GM11168 (cell line): ENCODE results near the gene ISOC2.
"Not testable (repeated sequence)": the region's sequence is repeated elsewhere in the genome, so short reads cannot be mapped to it uniquely, and the experiment has no call there.

Experiments used
- in situ Hi-C: fragments of 300-500 bp; cut with MboI; formaldehyde crosslinking; loops from one replicate; pipeline ENCODE4 v1.12.0; 2022; ENCODE audit warnings: low sequenced_read_pairs; ENCODE audit not compliant: unreplicated experiment

Gene ISOC2

GRCh38 chr19:55461974-55462626 lies 658 bp upstream of the ISOC2 start:
- in situ Hi-C loops = no loop called here

DNA sequence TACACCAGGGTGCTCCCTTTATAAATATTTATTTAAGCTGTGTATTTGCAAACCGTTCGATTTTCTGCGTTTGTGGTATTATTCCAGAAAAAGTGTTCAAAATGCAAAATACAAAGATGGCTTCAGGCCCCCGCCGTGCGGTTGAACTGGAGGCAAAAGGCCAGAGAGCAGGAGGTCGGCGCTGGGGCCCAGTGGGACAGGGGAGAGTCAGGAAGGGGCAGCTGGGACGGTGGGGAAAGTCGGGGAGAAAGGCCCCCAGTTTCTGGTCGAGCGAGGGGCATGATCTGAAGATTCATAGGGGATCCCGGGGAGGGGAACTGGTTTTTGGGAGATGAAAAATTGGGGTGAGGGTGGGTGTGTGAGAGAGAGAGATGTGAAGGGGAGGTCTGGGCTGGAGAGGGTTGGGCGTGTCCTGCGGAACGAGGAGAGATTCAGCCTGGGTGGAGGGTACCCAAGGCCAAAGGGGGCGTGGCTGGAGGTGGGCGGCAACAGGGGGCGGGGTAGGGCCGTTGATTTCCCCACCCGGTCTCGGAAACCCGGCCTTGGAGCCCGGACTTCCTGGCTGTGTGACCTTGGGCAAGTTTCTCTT lies 678 bp downstream of the ISOC2 start:
- in situ Hi-C loops = no loop called here

DNA sequence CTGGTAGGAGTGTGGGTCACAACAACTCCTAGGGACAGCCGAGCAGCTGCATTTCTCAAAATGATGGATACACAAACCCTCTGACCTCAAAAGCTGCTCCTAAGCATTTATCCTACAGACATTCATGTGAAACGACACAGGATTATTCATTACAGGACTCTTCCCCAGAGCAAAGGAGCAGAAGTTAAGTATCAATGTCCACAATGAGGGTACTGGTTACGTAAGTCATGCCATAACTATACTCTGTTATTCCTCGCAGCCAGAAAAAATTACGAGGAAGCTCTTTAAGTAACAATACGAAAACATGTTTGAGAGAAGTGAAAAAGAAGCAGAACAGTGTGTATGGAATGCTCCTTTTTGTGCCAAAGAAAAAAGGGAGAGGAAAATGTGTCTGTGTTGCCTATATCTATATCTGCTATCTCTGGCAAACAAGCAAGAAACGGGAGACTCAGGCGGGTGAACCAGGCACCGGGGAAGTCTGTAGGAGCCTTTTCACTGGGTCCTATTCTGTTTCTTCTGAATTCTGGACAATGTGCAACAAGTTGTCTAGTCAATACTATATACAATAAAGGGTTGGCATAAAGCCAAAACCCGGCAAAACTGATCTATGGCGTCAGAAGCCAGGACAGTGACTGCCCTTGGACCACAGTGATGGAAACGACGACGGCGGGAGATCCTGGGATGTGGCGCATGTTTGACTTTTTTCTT lies 1.3 kb downstream of the ISOC2 start:
- in situ Hi-C loops = no loop called here

- in situ Hi-C loops = no loop called here
Measured at GRCh38 chr19:55459551-55459949, 1.9 kb downstream of the ISOC2 start.

DNA sequence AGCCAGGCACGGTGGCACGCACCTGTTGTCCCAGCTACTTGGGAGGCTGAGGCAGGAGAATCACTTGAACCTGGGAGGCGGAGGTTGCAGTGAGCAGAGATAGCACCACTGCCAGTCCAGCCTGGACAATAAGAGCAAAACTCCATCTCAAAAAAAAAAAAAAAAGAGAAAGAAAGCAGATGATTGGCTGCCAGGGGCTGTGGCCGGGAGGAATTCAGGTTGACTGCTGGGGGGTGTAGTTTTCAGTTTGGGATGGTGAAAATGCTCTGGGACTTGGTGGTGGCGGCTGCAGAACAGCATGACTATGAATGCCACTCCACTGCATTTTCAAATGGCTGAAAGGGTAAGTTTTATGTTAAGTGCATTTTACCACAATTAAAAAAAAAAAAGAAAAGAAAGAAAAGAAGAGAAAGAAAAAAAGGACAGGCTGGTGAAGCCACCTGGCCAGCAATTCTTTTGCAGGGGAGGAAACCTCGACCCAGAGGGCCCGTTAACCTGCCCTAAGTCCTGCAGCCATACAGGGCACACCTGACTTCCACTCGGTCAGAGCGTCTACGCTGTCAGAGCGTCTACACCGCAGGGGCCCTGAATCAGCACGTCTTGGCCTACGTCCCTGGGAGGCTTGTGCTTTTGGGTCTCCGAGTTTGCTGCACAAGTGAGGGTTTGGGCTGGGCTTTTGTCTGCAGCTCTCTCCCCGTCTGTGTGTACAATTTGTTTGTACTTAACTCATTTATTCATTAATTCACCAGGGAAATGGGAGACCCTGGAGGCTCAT lies 3.6 kb downstream of the ISOC2 start:
- in situ Hi-C loops = no loop called here

GRCh38 chr19:55456347-55456746 lies 5.1 kb downstream of the ISOC2 start:
- in situ Hi-C loops = no loop called here

GRCh38 chr19:55455576-55456235 lies 5.7 kb downstream of the ISOC2 start:
- in situ Hi-C loops = no loop called here

DNA sequence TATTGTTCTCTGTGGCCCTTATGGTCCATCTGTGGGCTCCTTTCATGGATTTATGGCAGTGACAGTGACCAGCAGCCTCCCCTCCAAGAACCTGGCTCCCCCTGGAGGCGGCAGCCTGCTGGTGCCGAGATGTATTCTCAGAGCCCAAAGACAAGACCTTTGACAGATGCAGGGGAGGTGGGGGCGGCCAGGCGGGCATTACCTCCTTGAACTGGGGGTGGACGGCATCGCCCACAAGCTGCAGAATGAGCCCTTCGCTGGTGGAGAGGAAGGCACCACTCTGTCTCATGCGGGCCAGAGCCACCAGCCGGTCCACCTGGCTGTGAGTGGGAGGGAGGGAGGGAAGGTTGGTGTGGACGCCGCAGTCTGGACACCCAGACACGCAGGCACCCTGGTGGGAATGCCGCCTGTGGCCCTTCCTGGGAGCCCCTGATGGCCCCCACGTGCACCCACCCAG lies 6.6 kb downstream of the ISOC2 start:
- in situ Hi-C loops = no loop called here

- in situ Hi-C loops = no loop called here
Measured at GRCh38 chr19:55453511-55454260, 7.8 kb downstream of the ISOC2 start.

DNA sequence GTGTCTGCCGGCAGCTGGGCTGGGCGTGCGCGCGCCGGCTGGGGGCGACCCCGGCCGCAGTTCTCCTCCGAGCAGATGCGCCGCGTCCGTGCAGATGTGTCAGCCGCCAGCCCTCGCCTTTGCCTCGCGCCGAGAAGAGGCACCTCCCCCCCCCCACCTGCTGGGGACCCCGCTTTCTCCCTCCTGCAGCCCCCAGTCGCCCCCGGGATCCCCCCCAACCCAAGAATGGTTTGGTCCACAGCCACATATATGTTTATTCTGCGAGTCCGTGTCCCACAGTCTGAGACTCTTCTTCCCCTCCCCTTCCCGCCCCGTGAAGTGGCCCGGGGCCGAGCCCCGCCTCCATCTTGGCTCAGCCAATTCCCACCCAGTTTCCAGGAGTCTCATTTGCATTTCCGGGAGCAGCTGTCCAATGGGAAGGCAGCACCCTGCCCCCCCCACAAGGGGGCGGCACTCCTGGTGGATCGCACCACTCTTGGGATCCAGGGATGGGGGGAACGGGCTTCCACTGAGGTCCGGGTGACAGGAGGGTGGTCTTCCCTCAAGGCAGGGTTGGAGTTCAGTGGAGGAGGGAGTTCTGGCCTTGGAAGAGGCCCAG lies 8.6 kb downstream of the ISOC2 start:
- in situ Hi-C loops = no loop called here

DNA sequence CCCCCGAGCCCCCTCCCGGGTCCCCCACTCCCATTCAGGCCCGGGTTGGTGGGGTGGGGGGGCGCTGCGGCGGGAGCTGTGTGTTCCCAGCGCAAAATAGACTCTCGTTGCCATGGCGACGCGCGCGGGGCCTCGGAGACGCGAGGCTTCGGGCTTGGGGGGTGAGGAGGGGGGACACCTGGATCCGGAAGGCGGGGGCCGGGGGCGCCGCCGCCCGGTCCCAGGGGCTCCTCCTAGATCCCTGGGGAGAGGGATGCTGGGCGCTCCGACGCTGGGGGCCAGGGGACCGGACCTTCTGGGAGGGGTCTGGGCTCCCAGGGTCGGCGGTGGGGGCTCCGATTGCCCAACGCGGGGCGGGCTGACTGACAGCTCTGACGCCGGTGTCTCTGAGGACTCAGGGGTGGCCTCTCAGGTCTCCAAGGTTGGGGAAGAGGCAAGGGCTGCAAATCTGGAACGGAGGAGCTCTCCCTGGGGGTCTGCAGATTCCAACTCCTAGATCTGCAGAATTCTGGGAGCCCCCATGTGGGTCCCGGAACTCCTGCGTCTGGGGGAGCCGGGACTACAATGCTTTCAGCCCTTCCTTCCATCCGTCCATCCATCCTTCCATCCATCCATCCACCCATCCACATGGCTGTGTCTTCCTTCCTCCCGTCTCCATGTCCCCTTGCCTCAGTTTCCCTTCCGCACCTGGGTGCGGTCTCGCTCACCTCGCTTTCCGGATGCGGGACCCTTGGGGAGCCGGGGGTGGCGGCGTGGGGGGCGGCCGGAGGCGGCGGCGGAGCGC lies 9.3 kb downstream of the ISOC2 start:
- in situ Hi-C loops = no loop called here

DNA sequence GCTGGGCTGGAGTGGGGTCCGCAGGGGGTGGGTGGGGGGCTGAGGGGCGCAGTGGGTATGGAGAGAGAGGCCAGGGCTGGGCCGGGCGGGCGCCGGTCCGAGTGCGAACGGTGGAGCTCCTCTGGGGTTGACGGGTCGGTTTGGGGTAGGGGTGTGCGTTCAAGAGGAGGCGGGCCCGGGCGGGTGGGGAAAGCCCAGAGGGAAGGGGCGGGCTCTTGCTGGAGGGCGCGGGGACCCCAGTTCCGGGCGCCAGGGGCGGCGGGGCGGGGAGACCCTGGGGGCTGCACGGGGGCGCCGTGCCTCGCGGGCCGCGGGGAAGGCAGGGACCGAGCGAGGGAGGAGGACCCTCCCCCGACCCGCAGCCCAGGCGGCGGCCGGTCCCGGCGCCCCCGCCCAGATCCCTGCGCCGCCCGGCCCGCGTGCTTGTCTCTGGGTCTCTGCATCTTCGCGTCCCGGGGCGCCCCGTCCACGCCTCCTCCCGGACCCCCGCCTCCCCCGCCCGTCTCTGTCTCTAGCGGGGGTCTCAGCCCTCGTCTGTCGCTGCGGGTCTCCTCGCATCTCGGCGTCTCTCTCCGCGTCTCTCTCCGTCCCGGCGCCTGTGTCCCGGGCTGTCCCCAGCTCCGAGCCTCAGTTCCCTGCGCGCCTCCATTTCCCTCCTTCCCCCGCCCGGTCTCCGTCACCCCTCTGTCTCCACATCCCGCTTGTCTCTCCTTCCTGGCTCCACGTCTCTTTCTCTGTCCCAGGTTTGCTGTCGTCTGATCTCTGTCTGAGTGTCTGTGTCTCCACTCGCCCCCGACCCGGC lies 10.1 kb downstream of the ISOC2 start:
- in situ Hi-C loops = no loop called here

- in situ Hi-C loops = no loop called here
Measured at GRCh38 chr19:55449469-55449868, 12.0 kb downstream of the ISOC2 start.

DNA sequence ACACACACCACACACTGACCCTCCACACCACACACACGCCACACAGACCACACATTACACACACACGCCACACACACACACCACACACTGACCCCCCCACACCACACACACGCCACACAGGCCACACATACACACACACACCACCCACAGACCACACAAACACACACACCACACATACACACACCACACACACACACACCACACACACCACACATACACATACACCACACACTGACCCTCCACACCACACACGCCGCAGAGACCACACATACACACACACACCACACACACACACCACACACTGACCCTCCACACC lies 13.3 kb downstream of the ISOC2 start:
- in situ Hi-C loops = not testable (repeated sequence)

- in situ Hi-C loops = no loop called here
Measured at GRCh38 chr19:55447421-55448174, 13.8 kb downstream of the ISOC2 start.

DNA sequence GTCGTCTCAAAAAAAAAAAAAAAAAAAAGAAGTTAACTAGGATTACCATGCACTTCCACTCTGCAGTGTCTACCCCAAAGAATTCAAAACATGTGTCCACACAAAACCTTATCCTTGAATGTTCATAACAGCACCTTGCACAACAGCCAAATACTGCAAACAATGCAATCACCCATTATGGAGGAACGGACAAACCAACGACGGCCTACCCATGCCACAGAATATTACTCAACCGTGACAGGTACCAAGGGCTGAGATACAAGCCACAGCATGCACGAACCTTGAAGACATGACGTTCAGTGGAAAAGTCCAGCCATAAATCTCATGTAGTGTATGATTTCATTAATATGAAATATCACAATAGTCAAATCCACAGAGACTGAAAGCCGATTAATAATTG lies 15.4 kb downstream of the ISOC2 start:
- in situ Hi-C loops = no loop called here

DNA sequence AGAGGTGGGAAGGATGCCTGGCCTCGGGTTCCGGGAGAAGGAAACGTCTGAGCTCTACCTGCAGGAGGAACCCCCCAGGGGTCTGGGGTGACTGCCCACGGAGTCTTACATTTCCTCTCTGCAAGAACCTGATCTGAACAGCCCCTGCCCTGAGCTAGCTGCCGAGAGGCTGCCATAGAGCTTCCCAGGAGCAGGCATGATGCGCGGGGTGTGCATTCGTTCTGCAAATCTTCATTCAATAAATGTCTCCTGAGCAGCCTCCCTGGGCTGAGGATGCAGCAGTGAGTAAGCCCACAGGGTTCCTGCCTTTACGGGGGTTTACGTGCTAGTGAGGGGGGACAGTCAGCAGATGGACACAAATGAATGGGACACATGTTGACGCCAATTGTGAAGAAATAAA lies 16.8 kb downstream of the ISOC2 start:
- in situ Hi-C loops = no loop called here
